CMK (cell line): ENCODE data around the gene SRMS.

Source experiments
- DNase-seq: peaks from one replicate; pipeline ENCODE4 v3.0.0-alpha.2; 2010; ENCODE audit warnings: low read depth

SRMS gene

DNA sequence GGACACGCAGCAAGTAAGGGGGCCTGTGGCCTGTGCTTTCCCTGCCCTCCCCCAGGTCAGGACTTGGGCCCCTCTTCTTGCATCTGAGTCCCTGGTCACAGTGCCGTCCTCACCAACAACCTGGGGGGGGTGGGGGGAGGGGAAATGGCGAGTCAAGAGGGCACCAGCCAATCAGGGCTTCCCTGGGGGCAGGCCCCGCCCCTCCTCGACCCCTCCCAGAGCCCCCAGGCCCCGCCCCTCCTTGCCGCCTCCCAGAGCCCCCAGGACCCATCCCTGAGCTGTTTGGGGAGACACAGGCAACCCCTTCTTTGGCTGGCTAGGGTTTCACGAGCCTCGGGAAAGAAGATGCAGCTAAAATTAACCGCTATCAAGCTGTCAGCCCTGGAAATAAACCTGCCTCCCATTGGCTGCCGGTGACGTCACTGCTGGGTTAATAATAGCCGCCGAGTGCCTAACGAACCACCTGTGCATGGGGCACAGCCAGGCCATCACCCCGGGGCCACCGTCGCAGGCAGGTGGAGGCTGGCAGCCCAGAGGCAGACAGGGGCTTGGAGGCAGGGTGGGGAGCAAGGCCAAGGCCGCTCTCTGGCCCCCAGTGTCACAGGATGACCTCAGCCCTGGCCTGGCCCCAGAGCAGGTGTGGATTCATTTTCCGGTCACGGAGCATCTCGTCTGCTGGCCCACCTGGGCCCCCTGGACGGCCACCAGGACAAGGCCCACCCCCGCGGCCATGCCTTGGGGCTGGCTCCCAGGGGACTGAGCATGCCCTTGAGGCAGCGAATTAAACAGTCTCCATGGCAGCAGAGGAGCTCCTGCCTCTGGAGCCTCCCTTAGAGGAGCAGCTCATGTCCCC, 45.5 kb downstream of the SRMS start:
- no peak for DNase-seq

- no peak for DNase-seq
These were observed 46.4 kb downstream of the SRMS start for GRCh38 chr20:63500902-63501817.

DNA sequence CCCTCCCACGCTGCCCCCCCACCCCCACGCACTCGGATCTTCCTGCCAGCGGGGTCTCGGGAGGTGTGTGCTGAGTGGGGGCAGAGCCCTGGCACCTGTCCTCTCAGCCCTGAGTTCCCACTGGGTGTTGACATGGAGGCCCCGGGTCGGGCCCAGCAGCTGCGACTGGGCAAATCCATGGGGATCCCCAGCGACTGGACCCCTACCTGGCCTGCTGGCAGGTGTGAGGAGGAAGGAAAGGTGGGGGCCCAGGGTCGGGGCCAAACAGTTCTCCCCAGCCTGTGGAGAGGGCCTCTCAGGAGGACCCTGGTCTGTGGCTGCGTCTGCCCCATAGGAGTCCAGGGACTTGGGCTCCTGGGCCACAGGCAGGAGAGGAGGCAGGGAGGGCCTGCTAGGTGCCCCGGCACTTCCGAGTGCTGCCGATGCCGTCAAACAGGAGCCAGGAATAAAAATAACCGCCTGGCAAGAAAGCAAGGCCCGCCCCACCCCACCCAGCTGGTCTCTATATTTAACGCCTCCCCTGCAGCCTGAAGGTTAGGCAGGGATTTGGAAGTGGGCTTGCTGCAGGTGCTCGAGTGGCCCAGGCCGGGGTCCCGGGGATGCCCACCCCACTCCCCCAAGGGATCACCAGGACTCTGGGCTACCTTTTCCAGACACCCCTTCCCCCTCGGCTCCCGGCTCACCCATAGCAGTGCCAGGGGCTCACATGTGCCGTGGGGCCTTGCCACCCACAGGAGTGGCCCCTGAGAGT, 47.2 kb downstream of the SRMS start:
- DNase-seq, result no peak

DNA sequence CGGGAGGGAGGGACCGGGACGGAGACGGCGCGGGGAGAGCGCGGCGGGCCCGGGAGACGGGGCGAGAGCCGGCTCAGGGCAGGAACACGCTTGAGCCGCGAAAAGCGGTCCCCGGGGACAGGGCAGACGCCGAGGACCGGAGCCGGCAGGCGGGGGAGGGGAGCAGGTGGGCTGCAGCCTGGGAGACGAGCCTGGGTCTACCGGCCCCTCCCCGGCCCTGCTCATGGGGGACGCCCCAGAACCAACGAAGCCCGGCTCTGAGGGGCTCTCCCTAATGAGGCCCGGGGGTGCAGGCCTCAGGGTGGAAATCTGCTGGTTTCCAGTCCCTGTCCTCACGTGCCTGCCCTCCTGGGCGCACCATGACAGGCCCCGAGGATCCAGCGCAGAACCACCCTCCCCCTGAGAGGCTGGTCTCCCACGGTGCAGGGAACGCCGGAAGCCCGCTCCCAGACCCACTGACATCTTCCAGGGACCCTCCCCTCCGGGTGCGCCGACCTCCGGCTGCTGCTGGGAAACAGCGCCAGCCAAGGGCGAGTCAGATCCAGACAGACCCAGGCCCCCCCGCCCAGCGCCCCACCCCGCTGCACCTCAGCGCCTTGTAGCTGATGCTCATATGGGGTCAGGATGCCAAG, 48.1 kb downstream of the SRMS start:
- DNase-seq, result no peak

DNA sequence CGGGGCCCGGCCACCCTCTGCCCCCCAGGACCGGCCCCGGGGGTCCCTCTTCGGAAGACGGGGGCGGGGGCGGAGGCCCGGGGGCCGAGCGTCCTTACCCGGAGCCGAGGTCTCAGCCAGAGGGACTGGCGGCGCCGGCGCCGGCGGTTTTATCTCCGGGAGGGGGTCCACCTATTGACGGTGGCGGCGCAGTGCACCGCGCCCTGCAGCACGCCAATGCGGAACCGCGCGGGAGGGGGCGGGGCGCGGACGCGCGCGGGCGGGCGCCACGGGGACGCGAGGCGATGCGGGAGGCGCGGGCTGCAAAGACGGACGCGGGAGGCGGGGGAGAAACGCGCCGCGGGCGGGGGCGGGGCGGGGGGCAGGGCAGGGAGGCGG, 48.6 kb downstream of the SRMS start, which contains the start of gene EEF1A2:
Gene EEF1A2, minus strand, starts transcription at position 124 of the 378 bp plus-strand sequence. CDS start 1,320 bp downstream, outside the sequence.
- DNase-seq, result no peak

GRCh38 chr20:63497946-63498935, 49.3 kb downstream of the SRMS start:
- no peak for DNase-seq

DNA sequence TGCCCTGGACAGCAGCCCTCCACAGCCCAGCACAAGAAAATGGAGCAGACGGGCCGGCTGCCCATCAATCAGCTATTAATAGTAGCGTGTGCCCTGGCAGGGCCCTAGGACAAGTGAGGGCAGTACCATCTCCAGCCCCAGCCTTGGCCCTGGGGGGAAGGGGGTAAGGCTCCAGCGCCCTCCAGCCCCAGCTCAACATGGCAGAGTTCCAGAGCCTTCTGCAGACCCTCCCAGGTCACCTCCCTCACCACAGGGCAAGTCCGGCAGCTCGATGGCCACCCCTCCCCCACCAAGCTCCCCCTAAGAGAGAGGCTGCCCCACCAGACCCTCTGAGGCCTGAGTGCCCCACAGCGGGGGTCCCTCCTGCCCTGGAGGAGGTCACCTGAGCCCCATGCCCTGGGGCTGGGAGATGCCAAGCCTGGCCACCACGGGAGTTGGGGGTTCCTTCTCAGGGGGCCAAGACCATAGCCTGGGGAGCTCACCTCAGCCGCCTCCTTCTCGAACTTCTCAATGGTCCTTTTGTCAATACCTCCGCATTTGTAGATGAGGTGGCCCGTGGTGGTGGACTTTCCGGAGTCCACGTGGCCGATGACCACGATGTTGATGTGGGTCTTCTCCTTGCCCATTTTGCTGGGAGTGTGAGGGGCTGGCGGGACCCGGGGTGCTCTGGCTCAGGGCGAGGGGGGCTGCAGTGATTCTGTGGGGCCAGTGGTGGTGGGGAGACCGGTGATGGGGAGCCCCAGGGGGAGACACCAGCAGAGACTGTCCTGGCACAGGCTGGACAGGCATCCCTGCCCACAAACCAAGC, 50.2 kb downstream of the SRMS start:
- DNase-seq, result no peak

GRCh38 chr20:63496596-63497120, 50.9 kb downstream of the SRMS start:
- DNase-seq, result no peak

DNA sequence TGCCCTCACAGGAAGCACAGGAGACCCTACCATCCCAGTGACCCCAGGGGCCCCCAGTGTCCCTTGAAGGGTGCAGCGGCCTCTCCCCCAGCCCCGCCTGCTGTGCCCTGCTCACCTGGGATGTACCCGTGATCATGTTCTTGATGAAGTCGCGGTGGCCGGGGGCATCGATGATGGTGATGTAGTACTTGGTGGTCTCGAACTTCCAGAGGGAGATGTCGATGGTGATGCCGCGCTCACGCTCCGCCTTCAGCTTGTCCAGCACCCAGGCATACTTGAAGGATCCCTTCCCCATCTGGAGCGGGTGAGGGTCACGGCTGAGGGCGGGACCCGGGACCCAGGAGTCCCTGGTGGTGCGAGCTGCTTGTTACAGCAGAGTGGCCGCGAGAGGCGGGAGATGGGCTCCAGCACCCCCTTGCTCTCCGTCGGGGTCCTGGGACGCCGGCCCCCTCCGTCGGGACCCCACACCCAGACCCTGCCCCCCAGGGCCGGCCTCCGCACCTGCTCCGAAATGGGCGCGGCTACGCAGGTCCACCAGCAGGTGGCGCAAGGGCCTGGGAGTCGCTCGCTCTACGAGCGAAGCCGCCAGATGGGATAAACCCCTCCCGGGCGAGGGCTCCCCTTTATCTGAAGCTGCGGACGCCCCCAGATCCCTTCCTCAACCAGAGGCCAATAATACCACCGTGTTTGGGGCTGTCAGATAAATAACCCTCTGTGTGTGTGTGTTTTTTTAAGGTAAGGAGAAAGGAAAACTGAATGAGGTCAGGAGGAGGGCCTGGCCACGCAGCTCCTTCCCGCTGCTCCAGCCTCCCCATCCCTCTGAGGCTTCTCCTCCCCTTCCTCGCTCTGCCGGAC, 51.6 kb downstream of the SRMS start:
- DNase-seq, result no peak

GRCh38 chr20:63495167-63495720, 52.3 kb downstream of the SRMS start:
- no peak for DNase-seq

DNA sequence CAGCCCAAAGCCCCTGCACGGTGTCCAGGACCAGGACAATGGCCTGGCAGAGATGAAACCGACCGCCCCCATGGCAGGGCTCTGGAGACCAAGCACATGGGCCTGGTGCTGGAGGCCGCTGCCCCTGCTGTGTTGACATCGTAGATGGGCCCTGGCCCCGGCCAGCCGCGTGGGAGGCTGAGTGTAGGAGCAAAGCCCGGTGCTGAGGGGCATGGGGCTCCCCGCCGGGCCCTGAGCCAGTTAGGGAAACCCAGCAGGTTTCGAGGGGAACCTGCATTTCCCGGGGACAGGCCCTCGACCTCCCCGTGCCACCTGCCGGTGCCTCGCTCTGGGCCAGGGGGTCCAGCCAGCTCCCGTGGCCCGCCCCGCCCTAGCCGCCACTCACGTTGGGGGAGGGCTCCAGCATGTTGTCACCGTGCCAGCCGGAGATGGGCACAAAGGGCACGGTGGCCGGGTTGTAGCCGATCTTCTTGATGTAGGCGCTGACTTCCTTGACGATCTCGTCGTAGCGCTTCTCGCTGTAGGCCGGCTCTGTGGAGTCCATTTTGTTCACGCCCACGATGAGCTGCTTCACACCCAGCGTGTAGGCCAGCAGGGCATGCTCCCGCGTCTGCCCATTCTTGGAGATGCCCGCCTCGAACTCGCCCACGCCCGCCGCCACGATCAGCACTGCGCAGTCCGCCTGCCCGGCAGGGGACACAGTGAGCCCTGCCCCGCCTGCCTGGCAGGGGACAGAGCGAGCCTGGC, 53.0 kb downstream of the SRMS start:
- no peak for DNase-seq

GRCh38 chr20:63494084-63494419, 53.5 kb downstream of the SRMS start:
- DNase-seq, result no peak

DNA sequence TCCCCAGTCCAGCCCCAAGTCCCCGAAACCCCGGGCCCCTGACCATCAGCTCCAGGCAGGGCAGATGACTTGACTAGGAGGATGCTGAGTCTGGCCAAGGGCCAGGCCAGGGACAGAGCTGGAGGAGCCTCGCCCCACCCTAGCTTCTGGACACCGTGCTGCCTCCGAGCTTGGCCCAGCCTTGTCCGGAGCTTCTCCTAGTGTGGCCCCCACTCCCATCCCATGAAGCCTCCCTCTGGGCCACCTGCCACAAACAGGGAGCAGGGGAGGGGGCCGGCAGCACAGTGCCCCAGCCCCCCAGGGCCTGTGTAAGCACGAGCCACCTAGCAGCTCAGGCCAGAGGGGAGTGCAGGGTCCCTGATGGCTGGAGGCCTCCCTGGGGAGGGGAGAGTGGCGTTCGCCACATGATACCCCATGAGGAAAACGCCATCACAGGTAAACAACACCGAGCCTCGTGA, 54.0 kb downstream of the SRMS start:
- DNase-seq, result no peak

DNA sequence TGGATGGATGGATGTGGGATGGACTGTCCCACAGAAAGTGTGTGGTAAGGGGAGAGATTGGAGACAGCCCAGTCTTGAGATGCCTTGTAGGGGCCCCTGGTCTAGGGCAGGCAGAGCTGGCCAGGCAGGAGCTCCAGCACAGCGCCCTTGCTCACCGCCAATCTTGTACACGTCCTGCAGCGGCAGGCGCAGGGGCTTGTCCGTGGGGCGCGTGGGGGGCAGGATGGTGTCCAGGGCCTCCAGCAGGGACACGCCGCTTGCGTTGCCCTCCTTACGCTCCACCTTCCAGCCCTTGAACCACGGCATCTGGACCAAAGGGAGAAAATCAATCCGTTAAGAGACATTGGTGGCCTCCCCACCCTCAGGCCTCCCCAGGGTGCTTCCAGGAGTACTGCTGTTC, 54.6 kb downstream of the SRMS start:
- no peak for DNase-seq

DNA sequence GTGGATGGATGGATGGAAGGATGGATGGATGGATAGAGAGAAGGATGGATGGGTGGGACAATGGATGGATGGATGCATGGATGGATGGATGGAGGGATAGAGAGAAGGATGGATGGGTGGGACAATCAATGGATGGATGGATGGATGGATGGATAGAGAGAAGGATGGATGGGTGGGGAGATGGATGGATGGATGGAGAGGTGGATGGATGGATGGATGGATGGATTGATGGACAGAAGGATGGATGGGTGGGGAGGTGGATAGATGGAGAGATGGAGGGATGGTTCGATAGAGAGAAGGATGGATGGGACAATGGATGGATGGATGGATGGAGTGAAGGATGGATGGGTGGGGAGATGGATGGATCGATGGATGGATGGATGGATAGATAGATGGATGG, 55.0 kb downstream of the SRMS start:
- DNase-seq, result no peak

DNA sequence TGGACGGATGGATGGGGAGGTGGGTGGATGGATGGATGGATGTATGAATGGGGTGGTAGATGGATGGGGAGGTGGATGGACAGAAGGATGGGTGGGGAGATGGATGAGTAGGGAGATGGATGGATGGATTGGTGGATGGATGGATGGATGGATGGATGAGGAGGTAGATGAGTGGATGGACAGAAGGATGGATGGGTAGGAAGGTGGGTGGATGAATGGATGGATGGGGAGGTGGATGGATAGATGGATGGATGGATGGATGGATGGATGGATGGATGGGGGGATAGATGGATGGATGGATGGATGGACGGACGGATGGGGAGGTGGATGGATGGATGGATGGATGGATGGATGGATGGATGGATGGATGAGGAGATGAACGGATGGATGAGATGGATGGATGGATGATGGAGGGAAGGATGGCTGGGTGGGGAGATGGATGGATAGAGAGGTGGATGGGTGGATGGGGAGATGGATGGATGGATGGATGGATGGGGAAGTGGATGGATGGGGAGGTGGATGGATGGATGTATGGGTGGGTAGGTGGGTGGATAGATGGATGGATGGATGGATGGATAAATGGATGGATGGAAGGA, 55.8 kb downstream of the SRMS start:
- DNase-seq, result no peak

DNA sequence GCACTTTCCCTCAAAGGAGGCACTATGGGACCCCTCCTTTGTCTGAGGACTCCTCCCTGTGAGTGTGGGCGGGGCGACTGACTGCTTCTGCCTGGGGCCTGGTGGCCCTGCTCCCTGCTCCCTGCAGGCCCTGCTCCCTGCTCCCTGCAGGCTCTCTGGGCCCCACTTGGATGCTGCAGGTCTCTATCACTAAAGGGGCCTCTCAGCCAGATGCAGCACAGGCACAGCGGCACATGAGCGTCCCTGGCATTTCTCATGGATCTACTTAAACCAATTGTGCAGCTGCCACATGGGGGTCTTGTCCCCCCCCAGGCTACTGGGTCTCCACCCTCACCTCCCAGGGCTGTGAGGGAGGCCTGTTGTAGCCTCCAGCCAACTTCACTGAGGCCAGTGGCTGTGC, 56.5 kb downstream of the SRMS start:
- DNase-seq, result no peak
